Measurements from ENCODE around the gene VPS25. TPM values are rescaled to one million over a fixed set of nuclear protein-coding genes. Genes with fewer than 3 reads are reported as not detected.

Gene VPS25
- total RNA-seq, 4 donors from 2014 or later, result 78.6 to 93.6 (median 83.0) TPM

DNA sequence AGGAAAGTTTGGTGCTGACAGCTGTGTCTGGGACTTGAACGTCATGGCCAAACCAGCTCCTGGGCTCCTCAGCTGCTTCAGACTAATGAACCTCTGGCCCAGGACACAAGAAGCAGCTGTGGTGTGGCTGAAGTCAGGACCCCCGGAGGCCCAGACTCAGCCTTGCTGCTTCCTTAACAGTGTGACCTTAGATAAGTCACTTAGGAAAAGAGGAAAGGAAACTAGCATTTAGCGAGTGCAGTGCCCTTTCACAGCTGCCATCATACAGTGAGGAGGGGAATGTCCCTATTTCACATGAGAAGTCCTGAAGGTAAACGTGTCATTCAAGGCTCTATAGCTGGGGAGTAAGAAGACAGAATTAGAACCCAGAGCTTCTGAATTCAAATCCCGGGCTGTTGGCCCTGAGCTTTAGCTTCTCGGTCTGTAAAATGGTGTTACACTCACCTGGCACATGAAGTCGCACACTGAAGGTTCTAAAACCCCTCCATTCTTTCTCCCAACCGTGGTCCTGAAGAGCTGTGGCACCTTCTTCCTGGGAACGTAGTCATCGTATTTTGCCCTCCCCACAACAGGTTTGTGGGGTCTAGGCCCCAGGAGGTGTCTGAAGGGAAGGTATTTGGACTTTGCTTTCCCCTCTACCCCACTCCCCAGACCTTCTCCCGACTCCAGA lies 13.1 kb upstream of the VPS25 start:
- no peaks in the 10 kb centered on the region for H3K36me3 ChIP-seq
- WGBS, 2 donors, result 51 to 54% methylated on average over 10 to 11 of the region's 11 CpGs
- no peak for TF ChIP-seq POLR2A (IDR thresholded peaks at IDR 0.05)
- TF ChIP-seq, protein P1, sequence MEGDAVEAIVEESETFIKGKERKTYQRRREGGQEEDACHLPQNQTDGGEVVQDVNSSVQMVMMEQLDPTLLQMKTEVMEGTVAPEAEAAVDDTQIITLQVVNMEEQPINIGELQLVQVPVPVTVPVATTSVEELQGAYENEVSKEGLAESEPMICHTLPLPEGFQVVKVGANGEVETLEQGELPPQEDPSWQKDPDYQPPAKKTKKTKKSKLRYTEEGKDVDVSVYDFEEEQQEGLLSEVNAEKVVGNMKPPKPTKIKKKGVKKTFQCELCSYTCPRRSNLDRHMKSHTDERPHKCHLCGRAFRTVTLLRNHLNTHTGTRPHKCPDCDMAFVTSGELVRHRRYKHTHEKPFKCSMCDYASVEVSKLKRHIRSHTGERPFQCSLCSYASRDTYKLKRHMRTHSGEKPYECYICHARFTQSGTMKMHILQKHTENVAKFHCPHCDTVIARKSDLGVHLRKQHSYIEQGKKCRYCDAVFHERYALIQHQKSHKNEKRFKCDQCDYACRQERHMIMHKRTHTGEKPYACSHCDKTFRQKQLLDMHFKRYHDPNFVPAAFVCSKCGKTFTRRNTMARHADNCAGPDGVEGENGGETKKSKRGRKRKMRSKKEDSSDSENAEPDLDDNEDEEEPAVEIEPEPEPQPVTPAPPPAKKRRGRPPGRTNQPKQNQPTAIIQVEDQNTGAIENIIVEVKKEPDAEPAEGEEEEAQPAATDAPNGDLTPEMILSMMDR (IDR thresholded peaks at IDR 0.05), result no peak
- peaks cover 13 to 43% (median 16%) of the 10 kb centered on the region in 3 donors for H3K4me1 ChIP-seq
- peak overlapping the region; percentile 39 to 79 (median 56) for H3K4me3 ChIP-seq
- no peak for DNase-seq
- H3K27me3 ChIP-seq, result peaks cover 0 to 38% (median 0%) of the 10 kb centered on the region in 4 donors
- H3K9me3 ChIP-seq, result no peaks in the 10 kb centered on the region
- intact Hi-C loops (cut with DNase I), result loop anchor here (5.0 kb wide), 1 partner anchor 38 kb away; no protein-coding TSS in a partner anchor
- peak overlapping the region; percentile 50 to 82 (median 74) for H3K27ac ChIP-seq

DNA sequence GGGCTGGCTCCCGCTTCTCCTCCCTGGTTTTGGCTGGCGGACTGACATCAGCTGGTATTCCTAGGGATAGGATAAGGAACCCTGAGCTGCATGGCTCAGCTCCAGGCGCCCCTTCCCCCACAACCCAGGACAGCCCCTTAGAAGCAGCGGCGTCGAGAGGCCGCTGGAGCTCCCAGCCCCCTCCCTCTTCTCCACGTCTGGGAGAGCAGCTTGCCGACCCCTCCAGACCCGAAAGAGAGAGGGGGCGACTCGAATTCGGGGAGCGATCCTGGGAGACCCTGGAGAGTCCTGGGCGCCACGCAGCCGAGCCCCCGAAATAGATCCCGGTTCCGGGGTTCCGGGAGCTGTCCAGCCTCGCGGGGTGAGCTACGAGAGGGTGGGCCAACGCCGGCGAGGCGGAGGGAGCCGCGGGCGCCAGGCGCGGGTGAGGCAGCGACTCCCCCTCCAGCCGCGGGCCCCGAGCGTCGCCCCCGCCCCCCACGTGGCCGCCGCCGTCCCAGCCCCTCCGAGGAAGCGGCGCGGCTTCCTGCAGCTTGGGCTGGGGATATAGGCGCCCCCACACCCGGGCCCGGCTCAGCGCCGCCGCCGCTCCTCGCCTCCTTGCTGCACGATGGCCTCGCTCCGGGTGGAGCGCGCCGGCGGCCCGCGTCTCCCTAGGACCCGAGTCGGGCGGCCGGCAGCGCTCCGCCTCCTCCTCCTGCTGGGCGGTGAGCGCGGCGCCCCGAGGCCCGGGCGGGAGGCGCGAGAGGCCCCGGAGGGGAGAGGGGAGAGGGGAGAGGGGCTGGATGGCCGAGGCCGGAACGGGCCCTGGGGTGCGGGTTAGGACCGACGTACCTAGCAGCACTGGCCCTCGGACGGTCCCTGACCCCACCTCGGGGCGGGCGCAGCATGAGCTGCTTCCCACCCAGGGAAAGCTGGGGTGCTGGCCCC lies 12.3 kb upstream of the VPS25 start, which contains the start of gene RAMP2:
Gene RAMP2, plus strand, starts transcription at position 576 of the 930 bp plus-strand sequence. Its CDS starts 35 bp downstream, at position 611.
- no peak for DNase-seq
- intact Hi-C loops (cut with DNase I), result loop anchor here (5.0 kb wide), 1 partner anchor 39 kb away; no protein-coding TSS in a partner anchor
- Histone ChIP-seq H3K4me1 (peaks cover 13 to 38% (median 16%) of the 10 kb centered on the region in 3 donors), H3K36me3 (no peaks in the 10 kb centered on the region), H3K9me3 (no peaks in the 10 kb centered on the region), H3K4me3 (peak within 1 kb of the TSS; percentile 39 to 79 (median 56)), H3K27ac (peak within 1 kb of the TSS; percentile 50 to 82 (median 74)), H3K27me3 (peaks cover 0 to 38% (median 0%) of the 10 kb centered on the region in 4 donors)
- TF ChIP-seq POLR2A (IDR thresholded peaks at IDR 0.05), result no peak
- TF ChIP-seq, protein P1 (IDR thresholded peaks at IDR 0.05), result peak in 1 of 6 experiments; percentile 10
- 42% methylated on average over 3 of the region's 92 CpGs; no CpG with 5 or more reads in 1 of the 2 donors for WGBS, 2 donors

DNA sequence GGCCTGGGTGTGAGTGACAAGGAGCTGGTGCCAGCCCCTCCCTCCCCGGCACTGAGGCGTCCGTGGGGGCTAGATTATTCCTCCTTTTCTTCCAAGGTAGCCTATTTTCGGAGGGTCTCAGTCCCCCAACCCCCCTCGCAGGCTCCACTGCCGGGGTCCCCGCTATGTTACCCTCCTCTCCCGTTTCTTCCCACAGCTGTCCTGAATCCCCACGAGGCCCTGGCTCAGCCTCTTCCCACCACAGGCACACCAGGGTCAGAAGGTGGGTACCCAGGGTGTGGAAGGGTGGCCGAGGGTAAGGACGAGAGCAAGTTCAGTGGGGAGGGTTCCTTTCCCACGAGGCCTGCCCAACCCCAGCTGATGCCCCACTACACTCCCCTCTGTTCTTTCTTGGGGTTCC lies 11.6 kb upstream of the VPS25 start:
- Histone ChIP-seq H3K4me1 (peaks cover 13 to 38% (median 16%) of the 10 kb centered on the region in 3 donors), H3K36me3 (no peaks in the 10 kb centered on the region), H3K4me3 (peak overlapping the region; percentile 39 to 79 (median 56)), H3K27me3 (peaks cover 0 to 42% (median 0%) of the 10 kb centered on the region in 4 donors), H3K9me3 (no peaks in the 10 kb centered on the region), H3K27ac (peak overlapping the region; percentile 50 to 82 (median 74))
- intact Hi-C loops (cut with DNase I), result loop anchor here (5.0 kb wide), 1 partner anchor 39 kb away; no protein-coding TSS in a partner anchor
- 35 to 54% methylated on average over 4 to 5 of the region's 12 CpGs for WGBS, 2 donors
- DNase-seq, result no peak
- TF ChIP-seq, protein P1 (IDR thresholded peaks at IDR 0.05), result no peak
- no peak for TF ChIP-seq POLR2A (IDR thresholded peaks at IDR 0.05)

DNA sequence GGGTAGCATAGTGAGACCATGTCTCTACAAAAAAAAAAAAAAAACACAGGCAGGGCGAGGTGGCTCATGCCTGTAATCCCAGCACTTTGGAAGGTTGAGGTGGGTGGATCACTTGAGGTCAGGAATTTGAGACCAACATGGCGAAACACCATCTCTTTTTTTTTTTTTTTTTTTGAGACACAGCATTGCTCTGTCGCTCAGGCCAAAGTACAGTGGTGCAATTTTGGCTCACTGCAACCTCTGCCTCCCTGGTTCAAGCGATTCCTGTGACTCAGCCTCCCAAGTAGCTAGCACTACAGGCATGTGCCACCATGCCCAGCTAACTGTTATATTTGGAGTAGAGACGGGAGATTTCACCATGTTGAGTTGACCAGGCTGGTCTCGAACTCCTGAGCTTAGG lies 7.1 kb upstream of the VPS25 start:
- H3K36me3 ChIP-seq, result no peaks in the 10 kb centered on the region
- 55 to 73% methylated on average over 5 of the region's 6 CpGs for WGBS, 2 donors
- no peak for DNase-seq
- no peak overlapping the region for H3K27ac ChIP-seq
- peaks cover 5 to 20% (median 8%) of the 10 kb centered on the region in 3 donors for H3K4me1 ChIP-seq
- no peaks in the 10 kb centered on the region for H3K9me3 ChIP-seq
- H3K27me3 ChIP-seq, result peaks cover 0 to 32% (median 0%) of the 10 kb centered on the region in 4 donors
- intact Hi-C loops (cut with DNase I), result no loop called here
- H3K4me3 ChIP-seq, result no peak overlapping the region
- TF ChIP-seq POLR2A (IDR thresholded peaks at IDR 0.05), result no peak
- TF ChIP-seq, protein P1 (IDR thresholded peaks at IDR 0.05), result no peak
